CD4-positive, alpha-beta memory T cell (primary cell): Measurements from ENCODE around the gene PTPRU. TPM values are rescaled to one million over a fixed set of nuclear protein-coding genes. Genes with fewer than 3 reads are reported as not detected.
A peak's percentile ranks its signal among the peaks of the same experiment; 100 is the strongest.

Experiments
- CTCF ChIA-PET: fragments of 350-600 bp; sonication (Branson Sonifier 250); formaldehyde crosslinking; loops from one replicate; lab custom pipeline; 2021; ENCODE audit warnings: inconsistent platforms; ENCODE audit not compliant: partially characterized antibody; lab: Charles Lee
- POLR2A ChIA-PET: fragments of 350-600 bp; sonication (Branson Sonifier 250); formaldehyde crosslinking; loops from one replicate; lab custom pipeline; 2021; ENCODE audit not compliant: partially characterized antibody; lab: Charles Lee
- DNase-seq, 5 donors: peaks; one replicate each; pipeline versions ENCODE4 v3.0.0 to v3.0.0-alpha.2; 2020 to 2022; ENCODE audit warnings: mixed read lengths in 1 of 5
- H3K27ac ChIP-seq: one replicate; pipeline ENCODE4 v1.7.0; 2013; ENCODE audit warnings: low read depth, low read length
- H3K27me3 ChIP-seq: 2 replicates; pipeline ENCODE4 v1.7.0; 2013; ENCODE audit warnings: mild to moderate bottlenecking, low read length, moderate library complexity; ENCODE audit not compliant: insufficient read depth
- H3K36me3 ChIP-seq: 2 replicates; pipeline ENCODE4 v1.7.0; 2013; ENCODE audit warnings: mild to moderate bottlenecking, low read length, moderate library complexity; ENCODE audit not compliant: insufficient read depth
- H3K4me1 ChIP-seq: 2 replicates; pipeline ENCODE4 v1.7.0; 2013; ENCODE audit warnings: mild to moderate bottlenecking, low read length, moderate library complexity; ENCODE audit not compliant: insufficient read depth
- H3K4me3 ChIP-seq, 2 donors: one replicate each; pipeline ENCODE4 v1.7.0; 2013; ENCODE audit warnings: low read length in 2 of 2, mild to moderate bottlenecking in 1 of 2
- H3K9me3 ChIP-seq, 2 donors: one replicate each; pipeline ENCODE4 v1.7.0; 2013; ENCODE audit warnings: low read length in 2 of 2, control low read depth in 1 of 2; ENCODE audit not compliant: control insufficient read depth in 1 of 2
- H3K27ac Mint-ChIP-seq, 7 donors: one replicate each; pipeline ENCODE4 v1.8.0; 2020 to 2021; ENCODE audit warnings: mixed read lengths in 7 of 7, mild to moderate bottlenecking in 6 of 7, inconsistent platforms in 3 of 7, moderate library complexity in 3 of 7
- H3K27me3 Mint-ChIP-seq, 2 donors: one replicate each; pipeline ENCODE4 v1.8.0; 2020 to 2021; ENCODE audit warnings: mixed read lengths in 2 of 2
- H3K36me3 Mint-ChIP-seq, 2 donors: one replicate each; pipeline ENCODE4 v1.8.0; 2020 to 2021; ENCODE audit warnings: mixed read lengths in 2 of 2, inconsistent platforms in 1 of 2, mild to moderate bottlenecking in 1 of 2
- H3K4me1 Mint-ChIP-seq, 4 donors: one replicate each; pipeline ENCODE4 v1.8.0; 2020 to 2021; ENCODE audit warnings: mixed read lengths in 4 of 4, mild to moderate bottlenecking in 1 of 4
- H3K4me3 Mint-ChIP-seq, 8 donors: one replicate each; pipeline ENCODE4 v1.8.0; 2020 to 2021; ENCODE audit warnings: mixed read lengths in 8 of 8, mild to moderate bottlenecking in 7 of 8, moderate library complexity in 6 of 8, inconsistent platforms in 3 of 8
- H3K9me3 Mint-ChIP-seq, 8 donors: one replicate each; pipeline ENCODE4 v1.8.0; 2020 to 2021; ENCODE audit warnings: mixed read lengths in 8 of 8, mild to moderate bottlenecking in 5 of 8, inconsistent platforms in 3 of 8, moderate library complexity in 1 of 8
- intact Hi-C: fragments of 100-400 bp; cut with micrococcal nuclease; formaldehyde crosslinking; loops from one replicate; pipeline ENCODE4 v1.15.1; 2023
- polyA plus RNA-seq, 2 donors: library from polyadenylated mRNA; unstranded; fragments of 300-500 nt; fragmentation: Illumina TruSeq; gene quantifications; one replicate each; pipeline ENCODE4 v1.2.3, GENCODE V29; 2021
- total RNA-seq, 2 experiments: library from RNA; stranded (reverse); gene quantifications; one replicate each; pipeline ENCODE4 v1.2.3, GENCODE V29; 2021

Gene PTPRU
- total and polyA plus RNA-seq, 4 experiments from 2014 or later, result 0.38 TPM; not detected in 3

- POLR2A ChIA-PET, result no interaction called here
Observed at GRCh38 chr1:29248409-29248808, 12.1 kb downstream of the PTPRU start.

DNA sequence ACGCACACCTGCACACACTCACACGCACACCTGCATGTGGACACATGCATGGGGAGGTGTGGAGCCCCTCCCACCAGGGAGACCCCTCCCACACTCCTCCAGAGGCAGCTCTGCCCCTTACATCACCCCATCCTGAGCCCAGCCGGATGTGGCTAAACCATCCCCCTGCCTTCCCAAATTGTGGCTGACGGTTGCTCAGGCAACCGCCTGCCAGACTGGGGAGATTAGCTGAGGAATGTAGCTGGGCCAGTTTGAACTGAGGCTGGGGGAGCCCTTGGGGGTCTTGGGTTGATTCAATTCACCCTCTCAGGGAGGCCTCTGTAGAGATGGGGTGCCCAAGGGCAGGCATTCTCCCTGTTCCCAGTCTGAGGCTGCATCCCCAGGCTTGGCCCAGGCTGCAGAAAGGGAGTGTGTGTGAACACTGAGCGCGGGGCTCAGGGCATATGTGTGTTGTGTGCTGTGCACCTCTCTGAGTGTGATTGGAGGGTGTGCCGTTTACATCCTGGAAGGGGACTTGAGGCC, 12.9 kb downstream of the PTPRU start:
- POLR2A ChIA-PET, result no interaction called here
- Mint-ChIP-seq H3K4me3 (no peak overlapping the region), H3K9me3 (no peaks in the 10 kb centered on the region), H3K36me3 (no peaks in the 10 kb centered on the region), H3K27me3 (peaks cover 3 to 26% of the 10 kb centered on the region in 2 donors), H3K4me1 (no peaks in the 10 kb centered on the region), H3K27ac (no peak overlapping the region)
- CTCF ChIA-PET, result no interaction called here
- no peaks in the 10 kb centered on the region for H3K4me1 ChIP-seq
- no peak overlapping the region for H3K4me3 ChIP-seq
- DNase-seq, result no peak
- no peaks in the 10 kb centered on the region for H3K27me3 ChIP-seq
- no peak overlapping the region for H3K27ac ChIP-seq
- H3K36me3 ChIP-seq, result no peaks in the 10 kb centered on the region
- intact Hi-C loops, result no loop called here
- no peaks in the 10 kb centered on the region for H3K9me3 ChIP-seq

More at GRCh38 chr1:29248409-29248808, 12.1 kb downstream of the PTPRU start:
- H3K4me1 Mint-ChIP-seq, result no peaks in the 10 kb centered on the region
- no peak overlapping the region for H3K27ac Mint-ChIP-seq
- Histone ChIP-seq H3K4me1 (no peaks in the 10 kb centered on the region), H3K36me3 (no peaks in the 10 kb centered on the region), H3K9me3 (no peaks in the 10 kb centered on the region), H3K4me3 (no peak overlapping the region), H3K27ac (no peak overlapping the region), H3K27me3 (no peaks in the 10 kb centered on the region)
- H3K9me3 Mint-ChIP-seq, result no peaks in the 10 kb centered on the region
- no peak overlapping the region for H3K4me3 Mint-ChIP-seq
- DNase-seq, result no peak
- no peaks in the 10 kb centered on the region for H3K36me3 Mint-ChIP-seq
- peaks cover 3 to 26% of the 10 kb centered on the region in 2 donors for H3K27me3 Mint-ChIP-seq
- intact Hi-C loops, result no loop called here
- CTCF ChIA-PET, result no interaction called here

GRCh38 chr1:29249951-29250581, 13.7 kb downstream of the PTPRU start:
- no peaks in the 10 kb centered on the region for H3K36me3 Mint-ChIP-seq
- intact Hi-C loops, result no loop called here
- no peaks in the 10 kb centered on the region for H3K36me3 ChIP-seq
- H3K4me1 Mint-ChIP-seq, result no peaks in the 10 kb centered on the region
- no peak overlapping the region for H3K4me3 ChIP-seq
- no peaks in the 10 kb centered on the region for H3K9me3 ChIP-seq
- peaks cover 3 to 26% of the 10 kb centered on the region in 2 donors for H3K27me3 Mint-ChIP-seq
- no peak overlapping the region for H3K27ac ChIP-seq
- no peak overlapping the region for H3K27ac Mint-ChIP-seq
- H3K9me3 Mint-ChIP-seq, result no peaks in the 10 kb centered on the region
- ChIA-PET CTCF (interaction anchor here (0.7 kb wide), 1 partner anchor 10 kb away, joined by 3 read pairs; no protein-coding TSS in a partner anchor), POLR2A (no interaction called here)
- H3K27me3 ChIP-seq, result no peaks in the 10 kb centered on the region
- H3K4me3 Mint-ChIP-seq, result no peak overlapping the region
- no peaks in the 10 kb centered on the region for H3K4me1 ChIP-seq
- no peak for DNase-seq

DNA sequence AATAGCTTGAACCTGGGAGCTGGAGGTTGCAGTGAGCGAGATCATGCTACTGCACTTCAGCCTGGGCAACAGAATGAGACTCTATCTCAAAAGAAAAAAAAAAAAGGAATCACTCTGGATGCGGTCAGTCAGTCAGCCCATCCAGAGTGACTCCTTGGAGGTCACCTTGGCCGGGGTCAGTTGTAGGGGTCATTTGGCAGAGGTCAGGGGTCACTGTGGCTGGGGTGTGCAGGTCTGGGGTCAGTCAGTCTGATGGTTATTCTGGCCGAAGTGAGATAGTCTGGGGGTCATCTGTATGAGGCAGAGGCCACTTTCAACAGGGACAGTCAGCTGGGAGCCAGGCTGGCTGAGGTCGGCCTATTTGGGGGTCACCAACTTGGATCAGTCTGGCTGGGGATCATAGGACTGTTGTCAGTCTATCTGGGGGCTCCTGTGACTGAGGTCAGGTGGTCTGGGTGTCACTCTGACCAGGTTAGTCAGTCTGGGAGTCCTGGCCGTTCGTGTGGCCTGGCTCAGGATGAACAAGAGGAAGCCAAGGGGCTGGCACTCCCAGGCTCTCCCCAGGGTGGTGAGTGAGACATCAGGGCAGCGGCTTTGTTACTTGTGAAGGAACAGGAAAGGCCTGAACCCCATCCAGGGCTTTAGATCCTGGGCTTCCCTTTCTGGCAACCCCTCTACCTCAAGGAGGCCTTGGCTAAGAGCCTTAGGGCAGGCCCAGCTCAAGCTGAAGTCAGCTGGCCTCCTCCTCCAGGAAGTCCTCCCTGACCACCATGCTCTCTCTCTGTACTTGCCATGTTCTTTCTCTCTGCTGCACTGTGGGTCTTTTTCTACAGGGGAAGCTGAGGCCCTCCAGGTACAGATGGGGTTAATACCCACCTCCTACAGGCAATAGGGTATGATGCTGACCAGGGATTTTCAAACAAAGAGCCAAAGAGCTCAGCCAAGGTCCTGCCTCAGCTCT, 15.1 kb downstream of the PTPRU start:
- Mint-ChIP-seq H3K27me3 (peaks cover 3 to 26% of the 10 kb centered on the region in 2 donors), H3K4me3 (no peak overlapping the region), H3K9me3 (no peaks in the 10 kb centered on the region), H3K36me3 (no peaks in the 10 kb centered on the region), H3K4me1 (no peaks in the 10 kb centered on the region), H3K27ac (no peak overlapping the region)
- Histone ChIP-seq H3K9me3 (no peaks in the 10 kb centered on the region), H3K27me3 (no peaks in the 10 kb centered on the region), H3K27ac (no peak overlapping the region), H3K4me1 (no peaks in the 10 kb centered on the region), H3K36me3 (no peaks in the 10 kb centered on the region), H3K4me3 (no peak overlapping the region)
- intact Hi-C loops, result no loop called here
- ChIA-PET POLR2A (no interaction called here), CTCF (no interaction called here)
- no peak for DNase-seq

- DNase-seq, result no peak
- H3K27ac Mint-ChIP-seq, result no peak overlapping the region
- Histone ChIP-seq H3K27me3 (no peaks in the 10 kb centered on the region), H3K9me3 (no peaks in the 10 kb centered on the region), H3K36me3 (no peaks in the 10 kb centered on the region), H3K4me3 (no peak overlapping the region), H3K4me1 (no peaks in the 10 kb centered on the region), H3K27ac (no peak overlapping the region)
- H3K4me3 Mint-ChIP-seq, result no peak overlapping the region
- no peaks in the 10 kb centered on the region for H3K36me3 Mint-ChIP-seq
- H3K4me1 Mint-ChIP-seq, result no peaks in the 10 kb centered on the region
- peaks cover 9 to 18% of the 10 kb centered on the region in 2 donors for H3K27me3 Mint-ChIP-seq
- intact Hi-C loops, result no loop called here
- CTCF ChIA-PET, result no interaction called here
- H3K9me3 Mint-ChIP-seq, result no peaks in the 10 kb centered on the region
- POLR2A ChIA-PET, result no interaction called here
Observed at GRCh38 chr1:29253180-29253579, 16.9 kb downstream of the PTPRU start.

GRCh38 chr1:29254346-29254745, 18.0 kb downstream of the PTPRU start:
- no peaks in the 10 kb centered on the region for H3K4me1 Mint-ChIP-seq
- H3K36me3 ChIP-seq, result no peaks in the 10 kb centered on the region
- POLR2A ChIA-PET, result no interaction called here

GRCh38 chr1:29255134-29255666, 18.9 kb downstream of the PTPRU start:
- Histone ChIP-seq H3K4me3 (no peak overlapping the region), H3K9me3 (no peaks in the 10 kb centered on the region), H3K27me3 (peaks cover 10% of the 10 kb centered on the region), H3K27ac (no peak overlapping the region), H3K4me1 (peaks cover 12% of the 10 kb centered on the region), H3K36me3 (no peaks in the 10 kb centered on the region)
- Mint-ChIP-seq H3K4me3 (no peak overlapping the region), H3K4me1 (peaks cover 2 to 3% (median 2%) of the 10 kb centered on the region in 4 donors), H3K9me3 (peaks cover 0 to 1% (median 0%) of the 10 kb centered on the region in 8 donors), H3K27ac (no peak overlapping the region), H3K27me3 (peaks cover 8 to 9% of the 10 kb centered on the region in 2 donors), H3K36me3 (no peaks in the 10 kb centered on the region)
- POLR2A ChIA-PET, result no interaction called here
- intact Hi-C loops, result no loop called here
- no peak for DNase-seq
- CTCF ChIA-PET, result no interaction called here

More at GRCh38 chr1:29254346-29254745, 18.0 kb downstream of the PTPRU start:
- no peak overlapping the region for H3K4me3 ChIP-seq
- intact Hi-C loops, result no loop called here
- H3K4me1 ChIP-seq, result peaks cover 6% of the 10 kb centered on the region
- Mint-ChIP-seq H3K4me3 (no peak overlapping the region), H3K36me3 (no peaks in the 10 kb centered on the region), H3K27ac (peak overlapping the region in 1 of 7 donors; percentile 41), H3K27me3 (peaks cover 6 to 15% of the 10 kb centered on the region in 2 donors), H3K9me3 (no peaks in the 10 kb centered on the region)
- peaks cover 10% of the 10 kb centered on the region for H3K27me3 ChIP-seq
- no peak overlapping the region for H3K27ac ChIP-seq
- H3K9me3 ChIP-seq, result no peaks in the 10 kb centered on the region
- CTCF ChIA-PET, result no interaction called here
- no peak for DNase-seq
